ELR (cell line): ENCODE results near the gene UGT2B17.
"Not testable (repeated sequence)": the region's sequence is repeated elsewhere in the genome, so short reads cannot be mapped to it uniquely, and the experiment has no call there.

Experiments used
- DNase-seq: peaks from one replicate; pipeline ENCODE4 v3.0.0-alpha.2; 2015; ENCODE audit warnings: low read depth

UGT2B17 gene

DNA sequence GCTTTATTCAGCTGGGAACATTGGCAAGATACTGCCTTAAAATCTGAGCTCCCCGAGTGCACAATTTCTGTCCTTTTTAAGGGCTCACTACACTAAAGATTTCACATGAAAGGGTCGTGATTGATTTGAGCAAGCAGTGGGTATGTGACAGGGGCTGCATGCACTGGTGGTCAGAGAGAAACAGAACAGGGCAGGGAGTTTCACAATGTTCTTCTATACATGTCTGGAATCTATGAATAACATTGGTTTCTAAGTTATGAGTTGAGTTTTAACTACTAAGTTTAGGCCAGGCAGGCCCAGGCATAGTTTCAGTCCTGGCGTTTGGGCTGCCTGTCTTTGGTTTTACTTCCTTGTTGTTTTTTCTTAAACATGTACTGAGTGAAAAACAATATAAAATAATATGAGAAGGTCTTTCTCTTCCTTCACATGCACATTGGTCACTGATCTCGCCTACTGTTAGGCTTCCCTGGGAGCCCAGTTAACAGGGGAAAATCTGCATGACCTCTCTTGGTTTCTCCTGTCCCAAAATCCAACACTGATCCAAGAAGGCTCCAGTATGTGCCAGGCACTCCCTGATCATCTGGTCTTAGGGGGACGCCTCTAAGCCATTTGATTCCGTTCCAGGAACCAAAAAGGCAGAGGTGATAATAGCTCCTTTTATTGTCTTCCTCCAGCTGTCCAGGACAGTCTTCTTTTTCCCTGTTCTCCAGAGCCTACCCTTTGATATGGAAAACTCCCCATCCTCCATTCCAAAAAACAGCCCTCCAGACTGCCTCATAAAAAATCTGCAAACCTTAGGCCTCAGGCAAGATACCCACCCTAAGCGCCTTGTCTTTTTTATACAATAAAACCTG is at the start of gene UGT2B17:
Gene UGT2B17, minus strand, starts transcription at position 51 of the 854 bp plus-strand sequence. CDS start 7,838 bp downstream, outside the sequence.
- no peak for DNase-seq

DNA sequence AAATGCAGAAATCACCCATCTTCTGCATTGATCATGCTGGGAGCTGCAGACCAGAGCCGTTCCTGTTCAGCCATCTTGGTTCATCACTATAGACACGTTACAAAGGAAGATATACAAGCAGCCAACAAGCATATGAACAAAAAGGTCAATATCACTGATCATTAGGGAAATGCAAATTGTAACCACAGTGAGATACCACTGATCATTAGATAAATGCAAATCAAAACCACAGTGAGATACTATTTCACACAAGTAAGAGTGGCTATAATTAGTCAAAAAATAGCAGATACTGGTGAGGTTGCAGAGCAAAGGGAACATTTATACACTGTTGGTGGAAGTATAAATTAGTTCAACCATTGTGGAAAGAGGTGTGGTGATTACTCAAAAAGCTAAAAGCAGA is 46.6 kb upstream of the UGT2B17 start:
- not testable (repeated sequence) for DNase-seq

DNA sequence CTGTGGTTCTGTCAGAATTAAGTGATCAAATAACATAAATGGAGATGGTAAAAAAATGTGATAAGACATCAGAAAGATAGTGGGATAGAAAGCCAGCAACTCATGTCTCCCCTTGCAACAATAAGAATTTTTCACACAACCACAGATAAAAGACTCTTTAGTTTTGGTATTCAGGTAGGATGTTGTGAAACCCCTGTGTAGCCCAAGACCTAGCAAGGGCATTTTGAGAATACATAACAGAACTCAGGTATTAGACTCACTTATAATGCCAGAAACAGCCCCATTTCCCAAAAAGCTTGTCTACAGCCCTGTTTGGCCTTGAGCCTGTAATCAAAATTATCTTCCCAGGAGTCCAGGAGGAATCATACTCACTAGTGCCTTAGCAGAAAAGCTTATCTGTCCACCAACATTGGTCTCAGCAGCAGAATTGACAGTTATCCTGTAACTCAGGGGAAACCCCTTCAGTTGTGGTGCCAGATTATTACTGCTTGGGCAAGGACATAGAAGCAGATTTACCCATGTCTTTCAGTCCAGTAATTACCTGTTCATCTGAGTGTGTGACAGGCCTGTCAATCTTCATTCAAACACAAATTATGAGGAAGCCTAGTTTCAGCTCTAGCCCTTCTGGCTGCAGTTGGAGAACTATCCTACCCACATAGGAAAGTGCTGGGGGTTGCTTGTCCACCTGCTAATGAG is 41.0 kb upstream of the UGT2B17 start:
- no peak for DNase-seq

DNA sequence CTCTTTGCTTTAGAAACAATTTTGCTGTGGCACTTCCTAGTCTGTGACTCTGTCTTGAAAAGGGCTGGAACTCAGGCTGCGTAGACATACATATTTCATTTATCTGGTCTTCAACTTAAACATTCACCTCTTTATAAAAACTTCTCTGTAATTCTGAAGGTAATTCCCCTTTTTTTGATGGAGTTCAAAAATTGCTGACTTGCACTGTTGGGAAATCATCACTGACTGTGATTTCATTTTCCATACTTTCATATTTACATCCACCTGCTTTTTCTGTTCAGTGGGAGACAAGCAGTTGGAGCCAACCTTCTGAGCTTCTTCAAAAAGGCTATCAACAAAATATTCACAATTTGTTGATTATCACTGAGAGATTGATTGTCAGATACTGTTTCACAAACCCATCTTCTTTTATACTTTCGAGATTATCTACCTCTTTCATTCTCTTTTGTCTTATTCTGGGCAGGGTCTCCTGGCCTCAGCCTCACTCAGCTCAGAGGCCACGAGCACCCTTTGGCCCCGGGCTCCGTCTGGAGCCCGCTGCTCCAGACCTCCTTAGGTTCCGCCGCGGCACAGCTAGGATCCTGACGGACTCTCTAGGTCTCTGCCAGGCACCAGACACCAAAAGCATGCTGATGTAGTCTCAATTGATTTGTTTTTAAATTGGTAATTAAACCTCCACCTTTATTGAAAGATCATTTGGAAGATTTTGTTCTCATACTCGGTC is 39.7 kb upstream of the UGT2B17 start:
- DNase-seq = no peak

DNA sequence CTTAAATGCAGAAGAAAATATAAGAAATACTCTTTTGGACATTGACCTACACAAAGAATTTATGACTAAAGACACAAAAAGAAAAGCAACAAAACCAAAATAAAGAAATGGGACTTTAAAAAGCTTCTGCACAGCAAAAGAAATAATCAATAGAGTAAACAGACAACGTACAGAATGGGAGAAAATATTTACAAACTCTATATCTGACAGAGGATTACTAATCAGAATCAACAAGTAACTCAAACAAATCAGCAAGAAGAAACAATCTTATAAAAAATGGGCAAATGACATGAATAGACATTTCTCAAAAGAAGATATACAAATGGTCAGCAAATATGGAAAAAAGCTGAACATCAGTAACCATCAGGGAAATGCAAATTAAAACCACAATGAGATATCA is 37.6 kb upstream of the UGT2B17 start:
- DNase-seq = no peak

DNA sequence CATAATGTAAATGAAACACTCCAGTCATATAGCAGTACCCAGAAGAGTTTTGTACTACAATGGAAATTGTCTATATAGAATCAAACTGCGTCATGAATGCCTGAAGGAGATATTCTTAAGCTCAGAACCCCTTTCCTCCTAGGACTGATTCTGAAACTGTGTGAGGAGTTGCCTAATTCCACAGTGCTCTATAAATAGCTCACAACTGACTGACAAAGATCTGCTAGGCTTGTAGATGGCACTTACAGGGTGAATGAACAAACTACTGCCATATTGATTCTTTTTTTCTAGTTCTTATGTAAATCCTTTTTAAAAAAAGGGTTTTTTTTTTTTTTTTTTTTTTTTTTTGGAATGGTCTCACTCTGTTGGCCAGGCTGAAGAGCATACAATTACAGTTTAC is 30.1 kb upstream of the UGT2B17 start:
- DNase-seq = no peak

DNA sequence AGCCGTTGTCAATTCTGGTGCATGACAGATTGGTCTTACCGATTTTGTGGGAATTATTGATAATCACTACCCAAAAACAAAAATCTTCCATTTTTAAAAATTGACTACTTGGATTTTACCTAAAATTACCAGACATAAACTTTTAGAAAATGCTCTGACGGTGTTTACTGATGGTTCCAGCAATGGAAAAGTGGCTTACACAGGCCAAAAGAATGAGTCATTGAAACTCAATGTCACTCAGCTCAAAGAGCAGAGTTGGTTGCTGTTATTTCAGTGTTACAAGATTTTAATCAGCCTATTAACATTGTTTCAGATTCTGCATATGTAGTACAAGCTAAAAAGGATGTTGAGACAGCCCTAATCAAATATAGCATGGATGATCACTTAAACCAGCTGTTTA is 23.0 kb upstream of the UGT2B17 start:
- peak; percentile 2 for DNase-seq

DNA sequence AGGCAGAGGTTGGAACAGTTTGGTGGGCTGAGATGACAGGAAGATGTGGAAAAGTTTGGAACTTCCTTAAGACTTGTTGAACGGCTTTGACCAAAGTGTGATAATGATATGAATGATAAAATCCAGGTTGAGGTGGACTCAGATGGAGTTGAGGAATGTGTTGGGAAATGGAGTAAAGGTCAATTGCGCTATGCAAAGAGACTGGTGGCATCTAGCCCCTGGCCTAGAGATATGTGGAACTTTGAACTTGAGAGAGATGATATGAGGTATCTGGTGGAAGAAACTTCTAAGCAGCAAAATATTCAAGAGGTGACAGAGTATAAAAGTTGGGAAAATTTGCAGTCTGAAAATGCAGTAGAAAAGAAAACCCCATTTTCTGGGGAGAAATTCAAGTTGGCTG is 21.4 kb upstream of the UGT2B17 start:
- no peak for DNase-seq

DNA sequence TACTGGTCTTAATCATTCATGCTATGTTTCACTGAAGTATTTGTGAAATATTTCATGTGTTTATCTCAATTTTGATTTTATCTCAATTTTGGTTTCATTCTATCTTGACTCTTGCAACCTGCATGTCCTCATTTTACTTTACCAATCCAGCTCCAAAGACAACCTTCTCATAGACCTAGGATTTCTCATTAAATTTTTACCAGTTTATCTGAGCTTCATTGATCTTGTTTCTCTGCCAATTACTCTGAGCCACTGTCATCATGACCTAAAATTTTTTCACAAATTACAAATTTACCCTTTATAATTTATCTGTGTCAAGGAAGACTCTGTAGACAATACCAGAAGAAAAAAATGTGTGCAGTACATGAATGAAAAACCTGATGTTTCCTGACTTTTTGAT is 18.6 kb upstream of the UGT2B17 start:
- DNase-seq = no peak

DNA sequence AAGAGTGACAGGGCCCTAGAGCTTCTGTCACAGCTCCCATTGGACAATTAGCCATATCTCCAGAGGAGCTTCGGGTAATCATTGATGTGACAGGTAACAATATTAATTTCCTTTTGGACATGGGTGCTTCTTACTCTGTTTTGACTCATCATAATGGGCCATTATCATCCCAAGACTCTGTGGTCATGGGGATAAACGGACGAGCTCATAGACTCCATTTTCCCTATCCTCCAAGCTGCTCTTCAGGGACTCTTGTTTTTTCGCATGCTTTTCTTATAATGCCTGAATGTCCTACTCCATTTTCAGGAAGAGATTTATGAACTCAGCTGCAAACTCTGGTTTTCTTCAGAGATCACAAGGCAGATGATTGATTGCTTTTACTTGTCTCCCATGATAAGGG is 17.0 kb upstream of the UGT2B17 start:
- DNase-seq = no peak

DNA sequence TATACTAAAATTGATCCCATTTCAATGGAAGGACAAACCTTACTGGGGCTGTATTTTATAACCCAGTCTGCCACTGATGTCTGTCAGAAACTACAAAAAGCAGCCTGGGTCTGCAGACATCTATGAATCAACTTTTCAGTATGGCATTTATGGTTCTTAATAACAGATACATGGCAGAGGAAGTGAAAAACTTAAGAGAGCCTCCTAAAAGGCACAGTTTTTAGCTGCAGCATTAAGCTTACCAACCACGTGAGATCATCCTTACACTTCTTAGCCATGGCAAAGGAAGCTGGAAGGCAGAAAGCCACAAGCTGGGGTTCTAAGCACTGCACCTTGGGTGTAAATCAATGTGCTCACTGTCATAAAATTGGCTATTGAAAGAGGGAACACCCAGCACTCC is 16.6 kb upstream of the UGT2B17 start:
- no peak for DNase-seq

DNA sequence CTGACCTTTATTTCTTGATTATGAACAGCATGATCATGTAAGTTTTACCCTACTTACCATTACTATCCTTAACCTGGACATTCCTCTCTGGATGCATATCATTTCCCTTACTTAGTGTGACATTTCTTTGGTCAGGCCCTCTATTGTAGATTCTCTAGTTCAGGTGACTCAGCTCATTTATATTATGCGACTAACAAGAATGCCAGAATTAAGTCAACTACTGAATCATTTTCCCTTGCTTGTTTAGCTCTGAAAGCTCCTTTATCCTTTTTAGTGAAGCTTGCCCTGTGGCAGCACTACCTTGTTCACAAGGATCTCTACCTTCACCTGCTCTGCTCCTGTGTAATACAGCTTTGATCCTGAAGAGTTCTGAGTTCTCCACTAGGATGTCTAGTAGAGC is 15.1 kb upstream of the UGT2B17 start:
- peak; percentile 42 for DNase-seq

DNA sequence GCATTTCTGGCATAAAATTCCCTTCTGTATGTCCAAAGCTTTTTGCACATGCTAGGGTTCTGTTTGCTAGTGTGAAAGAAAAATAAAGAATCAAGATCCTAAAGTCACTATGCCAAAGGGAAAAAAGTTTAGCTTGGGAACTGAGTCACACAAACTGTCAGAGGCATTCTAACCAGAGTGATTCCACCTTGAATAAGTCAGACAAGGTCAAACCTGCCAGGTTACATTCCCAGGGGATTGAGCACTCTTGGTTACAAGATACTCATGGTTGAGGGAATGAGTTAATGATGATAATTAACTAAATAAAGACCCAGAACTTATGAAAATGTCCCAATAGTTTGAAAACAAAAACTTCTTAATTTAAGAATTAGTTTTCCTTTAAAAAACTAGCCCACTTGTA is 13.7 kb upstream of the UGT2B17 start:
- no peak for DNase-seq

DNA sequence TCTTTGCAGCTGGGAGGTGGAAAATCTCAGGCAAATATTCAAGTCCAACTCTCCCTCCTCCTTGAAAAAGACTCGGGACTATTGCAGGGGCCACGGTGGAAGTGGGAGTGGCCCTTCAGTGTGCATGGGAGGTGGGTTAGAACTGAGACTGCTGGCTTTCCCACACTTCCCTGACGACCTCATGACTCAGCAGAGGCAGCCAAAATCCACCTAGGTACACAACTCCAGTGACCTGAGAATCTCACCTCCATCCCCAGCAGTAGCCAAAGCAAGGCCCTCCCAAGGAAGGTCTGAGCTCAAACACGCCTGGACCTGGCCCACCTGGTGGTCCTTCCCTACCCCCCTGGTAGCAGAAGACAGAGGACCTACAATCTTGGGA is 6.2 kb upstream of the UGT2B17 start:
- DNase-seq = no peak

DNA sequence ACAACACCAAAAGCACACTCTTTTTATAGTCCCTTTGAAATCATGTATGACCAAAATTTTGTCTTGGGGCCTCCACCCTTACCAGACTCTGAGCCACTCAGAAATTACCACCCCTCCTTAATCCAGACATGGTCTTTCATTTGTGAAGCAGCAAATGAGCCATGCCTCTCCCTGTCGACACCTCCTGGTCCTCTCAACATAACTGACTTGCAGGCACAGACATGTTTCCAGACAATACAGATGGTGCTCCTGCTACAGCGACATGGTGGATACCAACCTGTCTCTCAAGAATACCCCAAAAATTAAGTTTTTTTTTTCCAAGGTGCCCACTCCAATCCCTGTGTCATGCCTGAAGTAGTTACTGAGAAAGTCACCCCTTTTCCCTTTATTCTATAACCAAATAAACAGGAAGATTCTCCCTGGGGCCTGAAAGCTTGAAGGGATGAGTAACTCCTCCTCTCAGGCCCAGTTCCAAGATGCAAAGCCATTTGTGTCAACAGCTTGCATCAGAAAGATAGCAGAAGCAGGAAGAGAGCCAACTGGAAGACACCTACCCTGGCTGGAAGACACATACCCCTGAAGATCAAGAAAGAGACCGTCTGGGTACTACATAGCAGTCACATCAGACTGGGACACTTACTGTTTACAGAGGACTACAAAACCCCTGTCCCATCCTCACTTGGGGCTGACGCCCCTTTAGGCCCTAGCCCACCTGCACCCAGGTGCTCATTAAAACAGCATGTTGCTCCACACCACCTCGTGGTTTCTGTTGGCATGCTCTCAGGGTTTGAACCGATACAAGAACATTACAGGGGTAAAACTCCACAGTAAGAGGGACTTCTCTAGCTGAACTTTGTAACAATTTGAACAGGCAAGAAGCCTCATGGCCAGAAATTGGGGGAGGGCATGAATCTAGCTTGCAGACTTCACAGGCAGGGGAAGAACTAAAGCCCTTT is 5.5 kb upstream of the UGT2B17 start:
- DNase-seq = peak; percentile 4

DNA sequence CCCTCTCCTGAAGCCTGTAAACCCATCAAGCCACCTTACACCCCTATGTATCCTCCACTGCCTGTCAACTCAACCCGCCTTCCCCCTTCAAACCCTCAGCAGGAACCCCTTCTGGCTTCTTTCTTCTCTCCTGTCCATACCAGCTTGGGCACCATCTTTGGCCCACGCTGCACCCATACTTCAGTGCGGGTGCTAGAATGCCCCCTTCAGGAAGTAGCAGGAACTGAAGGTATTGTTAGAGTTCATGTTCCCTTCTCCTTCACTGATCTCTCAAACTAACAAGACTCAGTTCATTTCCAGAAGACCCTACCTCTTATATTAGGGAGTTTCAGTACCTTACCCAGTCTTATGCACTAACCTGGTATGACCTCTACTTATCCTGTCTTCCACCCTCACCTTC is 1.5 kb upstream of the UGT2B17 start:
- DNase-seq = no peak

DNA sequence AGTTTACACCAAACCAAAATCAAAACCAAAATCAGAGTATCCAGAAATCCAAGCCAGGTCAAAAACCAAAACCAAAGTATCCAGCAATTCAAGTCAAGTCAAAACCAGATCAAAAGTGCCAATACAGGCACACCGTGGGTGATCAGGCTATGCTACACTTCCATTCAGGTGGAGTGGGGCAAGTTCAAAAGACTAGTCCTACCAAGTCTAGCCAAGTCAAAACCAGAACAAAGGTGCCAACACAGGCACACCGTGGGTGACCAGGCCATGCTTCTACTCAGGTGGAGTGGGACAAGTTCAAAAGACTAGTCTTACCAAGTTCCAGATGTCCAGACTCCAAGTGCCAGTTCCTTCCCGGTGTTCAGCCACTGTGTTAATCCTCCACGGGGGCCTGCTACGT is 486 bp downstream of the UGT2B17 start:
- not testable (repeated sequence) for DNase-seq

DNA sequence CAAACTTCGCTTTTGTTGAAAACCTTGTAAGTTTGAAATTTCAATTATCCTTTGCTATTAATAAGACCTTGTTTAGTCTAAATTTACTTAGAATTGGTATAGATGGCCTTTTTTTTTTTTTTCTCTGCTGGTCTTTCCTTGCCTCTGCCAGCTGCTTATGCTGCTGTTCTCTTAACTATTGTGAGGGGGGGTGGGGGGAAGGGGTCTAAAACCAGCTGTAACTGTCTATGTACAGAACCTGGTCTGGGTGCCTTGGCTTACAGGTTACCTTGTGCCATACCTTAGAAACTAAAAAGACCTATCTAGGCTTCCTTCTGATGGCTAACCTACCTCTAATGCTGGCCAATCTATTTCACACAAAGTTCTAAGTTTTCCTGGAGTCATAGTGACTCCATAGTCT is 1.0 kb downstream of the UGT2B17 start:
- no peak for DNase-seq

DNA sequence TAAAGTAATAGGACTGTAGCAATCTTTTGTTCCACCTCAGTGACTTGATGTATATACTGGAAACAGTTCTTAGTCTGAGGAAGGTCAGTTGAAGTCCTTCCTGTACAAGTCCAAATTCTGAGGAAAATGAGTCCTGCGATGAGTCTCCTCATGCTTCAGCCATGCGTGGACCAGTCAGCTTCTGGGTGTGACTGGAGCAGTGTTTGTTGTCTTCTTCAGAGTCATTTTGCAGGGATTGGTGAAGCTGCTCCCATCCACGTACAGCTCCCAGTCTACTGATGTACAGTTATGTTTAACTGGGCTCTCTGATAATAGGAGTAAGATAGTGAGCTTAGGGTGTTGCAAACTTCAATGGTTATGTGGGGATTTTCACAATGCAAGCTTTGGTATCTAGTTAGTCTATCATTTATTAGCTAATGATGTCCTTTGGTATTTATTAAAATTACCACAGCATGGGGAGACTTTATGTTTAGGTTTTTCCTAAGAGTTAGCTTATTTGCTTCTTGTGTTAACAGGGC is 3.4 kb downstream of the UGT2B17 start:
- DNase-seq = peak; percentile 5

DNA sequence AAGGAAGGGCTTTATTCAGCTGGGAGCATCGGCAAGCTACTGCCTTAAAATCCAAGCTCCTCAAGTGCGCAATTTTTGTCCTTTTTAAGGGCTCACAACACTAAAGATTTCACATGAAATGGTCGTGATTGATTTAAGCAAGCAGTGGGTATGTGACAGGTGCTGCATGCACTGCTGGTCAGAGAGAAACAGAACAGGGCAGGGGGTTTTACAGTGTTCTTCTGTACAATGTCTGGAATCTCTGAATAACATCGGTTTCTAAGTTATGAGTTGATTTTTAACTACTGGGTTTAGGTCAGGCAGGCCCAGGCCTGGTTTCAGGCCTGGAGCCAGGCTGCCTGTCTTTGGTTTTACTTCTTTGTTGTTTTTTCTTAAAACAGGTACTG is 6.0 kb downstream of the UGT2B17 start:
- no peak for DNase-seq

DNA sequence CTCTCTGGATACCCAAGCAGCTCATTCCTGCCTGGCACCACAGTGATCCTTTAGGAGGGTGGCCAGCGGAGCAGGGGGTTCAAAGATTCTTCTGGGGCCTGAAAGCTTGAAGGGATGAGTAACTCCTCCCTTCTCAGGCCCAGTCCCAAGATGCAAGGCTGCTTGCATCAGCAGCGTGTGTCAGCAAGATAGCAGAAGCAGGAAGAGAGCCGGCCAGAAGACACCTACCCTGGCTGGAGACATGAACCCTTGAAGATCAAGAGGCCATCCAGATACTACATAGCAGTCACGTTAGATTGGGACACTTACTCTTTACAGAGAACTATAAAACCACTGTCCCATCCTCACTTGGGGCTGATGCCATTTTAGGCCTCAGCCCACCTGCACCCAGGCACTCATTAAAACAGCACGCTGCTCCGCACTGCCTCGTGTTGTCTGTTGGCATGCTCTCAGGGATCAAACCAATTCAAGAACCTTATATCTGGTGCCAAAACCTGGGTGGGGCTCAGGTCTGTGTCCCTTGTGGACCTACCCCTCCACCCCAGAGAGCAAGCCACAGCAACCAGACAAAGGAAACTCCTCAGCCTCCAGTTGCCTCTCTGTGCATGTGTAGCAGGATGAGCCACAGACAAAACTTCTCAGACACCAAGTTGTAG is 6.5 kb downstream of the UGT2B17 start:
- no peak for DNase-seq
